SJCRH30 (cell line): ENCODE results near the gene DHRS1. TPM values are rescaled to one million over a fixed set of nuclear protein-coding genes. Genes with fewer than 3 reads are reported as not detected.

ENCODE experiments used
- DNase-seq, 2 experiments: peaks; one replicate each; pipeline ENCODE4 v3.0.0-alpha.2; 2015 to 2020
- H3K27ac ChIP-seq: fragments of 250-450 bp; sonication (Bioruptor Pico); 2 replicates; pipeline ENCODE4 v1.5.1; 2020; ENCODE audit warnings: mild to moderate bottlenecking, moderate library complexity
- H3K27me3 ChIP-seq: fragments of 250-450 bp; sonication (Bioruptor Pico); 2 replicates; pipeline ENCODE4 v1.5.1; 2020; ENCODE audit warnings: mild to moderate bottlenecking, moderate library complexity
- H3K36me3 ChIP-seq: fragments of 250-450 bp; sonication (Bioruptor Pico); 2 replicates; pipeline ENCODE4 v1.5.1; 2020; ENCODE audit warnings: mild to moderate bottlenecking, moderate library complexity
- H3K4me1 ChIP-seq: fragments of 250-450 bp; sonication (Bioruptor Pico); 2 replicates; pipeline ENCODE4 v1.5.1; 2020; ENCODE audit warnings: mild to moderate bottlenecking, moderate library complexity
- H3K4me3 ChIP-seq: fragments of 250-450 bp; sonication (Bioruptor Pico); 2 replicates; pipeline ENCODE4 v1.5.1; 2020; ENCODE audit warnings: mild to moderate bottlenecking, moderate library complexity
- H3K9me3 ChIP-seq: fragments of 250-450 bp; sonication (Bioruptor Pico); replicated peaks from 2 replicates; pipeline ENCODE4 v1.5.1; 2020; ENCODE audit warnings: mild to moderate bottlenecking, moderate library complexity
- total RNA-seq: library from RNA; depleted of rRNA; stranded (reverse); fragments of >200 nt; shearing (Covaris generic); gene quantifications from 2 replicates; pipeline ENCODE4 v1.2.3, GENCODE V29; 2014

DHRS1 gene
- total RNA-seq, 1 experiment from 2014 or later: 9.5 TPM

- no peaks in the 10 kb centered on the region for H3K27me3 ChIP-seq
- no peak overlapping the region for H3K27ac ChIP-seq
- H3K4me1 ChIP-seq: no peaks in the 10 kb centered on the region
- no peaks in the 10 kb centered on the region for H3K9me3 ChIP-seq
- H3K4me3 ChIP-seq: no peak overlapping the region
- DNase-seq: no peak
- H3K36me3 ChIP-seq: no peaks in the 10 kb centered on the region
These were observed 12.6 kb downstream of the DHRS1 start for GRCh38 chr14:24286996-24287395.

- no peaks in the 10 kb centered on the region for H3K36me3 ChIP-seq
- H3K27ac ChIP-seq: no peak overlapping the region
- H3K4me1 ChIP-seq: no peaks in the 10 kb centered on the region
- no peak overlapping the region for H3K4me3 ChIP-seq
- no peaks in the 10 kb centered on the region for H3K27me3 ChIP-seq
- no peaks in the 10 kb centered on the region for H3K9me3 ChIP-seq
- no peak for DNase-seq
These were observed 14.2 kb downstream of the DHRS1 start for GRCh38 chr14:24285351-24285750.

GRCh38 chr14:24284501-24285035 lies 15.0 kb downstream of the DHRS1 start:
- DNase-seq: no peak
- Histone ChIP-seq H3K36me3 (no peaks in the 10 kb centered on the region), H3K4me1 (no peaks in the 10 kb centered on the region), H3K4me3 (no peak overlapping the region), H3K9me3 (no peaks in the 10 kb centered on the region), H3K27me3 (no peaks in the 10 kb centered on the region), H3K27ac (no peak overlapping the region)

- Histone ChIP-seq H3K27ac (no peak overlapping the region), H3K4me1 (no peaks in the 10 kb centered on the region), H3K27me3 (no peaks in the 10 kb centered on the region), H3K4me3 (no peak overlapping the region), H3K36me3 (no peaks in the 10 kb centered on the region), H3K9me3 (no peaks in the 10 kb centered on the region)
- no peak for DNase-seq
These were observed 15.7 kb downstream of the DHRS1 start for GRCh38 chr14:24283796-24284460.

- Histone ChIP-seq H3K27me3 (no peaks in the 10 kb centered on the region), H3K36me3 (no peaks in the 10 kb centered on the region), H3K4me1 (no peaks in the 10 kb centered on the region), H3K4me3 (no peak overlapping the region), H3K27ac (no peak overlapping the region), H3K9me3 (no peaks in the 10 kb centered on the region)
- DNase-seq: no peak
These were observed 16.8 kb downstream of the DHRS1 start for GRCh38 chr14:24282736-24283135.

GRCh38 chr14:24281636-24282035 lies 17.9 kb downstream of the DHRS1 start:
- no peaks in the 10 kb centered on the region for H3K27me3 ChIP-seq
- H3K36me3 ChIP-seq: no peaks in the 10 kb centered on the region
- H3K27ac ChIP-seq: no peak overlapping the region
- no peaks in the 10 kb centered on the region for H3K4me1 ChIP-seq
- H3K4me3 ChIP-seq: no peak overlapping the region
- DNase-seq: no peak
- no peaks in the 10 kb centered on the region for H3K9me3 ChIP-seq

GRCh38 chr14:24280797-24281460 lies 18.7 kb downstream of the DHRS1 start:
- Histone ChIP-seq H3K27me3 (no peaks in the 10 kb centered on the region), H3K4me1 (no peaks in the 10 kb centered on the region), H3K9me3 (no peaks in the 10 kb centered on the region), H3K36me3 (no peaks in the 10 kb centered on the region), H3K27ac (no peak overlapping the region), H3K4me3 (no peak overlapping the region)
- no peak for DNase-seq

- no peak overlapping the region for H3K4me3 ChIP-seq
- DNase-seq: no peak
- no peaks in the 10 kb centered on the region for H3K27me3 ChIP-seq
- no peaks in the 10 kb centered on the region for H3K4me1 ChIP-seq
- H3K9me3 ChIP-seq: no peaks in the 10 kb centered on the region
- H3K27ac ChIP-seq: no peak overlapping the region
- H3K36me3 ChIP-seq: no peaks in the 10 kb centered on the region
These were observed 20.0 kb downstream of the DHRS1 start for GRCh38 chr14:24279301-24280186.

- no peak for DNase-seq
- no peaks in the 10 kb centered on the region for H3K9me3 ChIP-seq
- no peaks in the 10 kb centered on the region for H3K4me1 ChIP-seq
- no peak overlapping the region for H3K4me3 ChIP-seq
- H3K27me3 ChIP-seq: no peaks in the 10 kb centered on the region
- no peaks in the 10 kb centered on the region for H3K36me3 ChIP-seq
- no peak overlapping the region for H3K27ac ChIP-seq
These were observed 21.2 kb downstream of the DHRS1 start for GRCh38 chr14:24278424-24278823.

- Histone ChIP-seq H3K27ac (no peak overlapping the region), H3K9me3 (no peaks in the 10 kb centered on the region), H3K36me3 (no peaks in the 10 kb centered on the region), H3K27me3 (no peaks in the 10 kb centered on the region), H3K4me1 (no peaks in the 10 kb centered on the region), H3K4me3 (no peak overlapping the region)
- no peak for DNase-seq
These were observed 21.8 kb downstream of the DHRS1 start for GRCh38 chr14:24277606-24278321.

- Histone ChIP-seq H3K27ac (no peak overlapping the region), H3K27me3 (no peaks in the 10 kb centered on the region), H3K4me3 (no peak overlapping the region), H3K9me3 (no peaks in the 10 kb centered on the region), H3K4me1 (no peaks in the 10 kb centered on the region), H3K36me3 (no peaks in the 10 kb centered on the region)
- no peak for DNase-seq
These were observed 22.5 kb downstream of the DHRS1 start for GRCh38 chr14:24277071-24277470.

- H3K36me3 ChIP-seq: no peaks in the 10 kb centered on the region
- H3K4me1 ChIP-seq: no peaks in the 10 kb centered on the region
- DNase-seq: no peak
- H3K4me3 ChIP-seq: no peak overlapping the region
- no peaks in the 10 kb centered on the region for H3K27me3 ChIP-seq
- H3K9me3 ChIP-seq: no peaks in the 10 kb centered on the region
- H3K27ac ChIP-seq: no peak overlapping the region
These were observed 25.5 kb downstream of the DHRS1 start for GRCh38 chr14:24274101-24274543.

- H3K4me3 ChIP-seq: no peak overlapping the region
- H3K4me1 ChIP-seq: no peaks in the 10 kb centered on the region
- H3K27me3 ChIP-seq: no peaks in the 10 kb centered on the region
- DNase-seq: no peak
- H3K9me3 ChIP-seq: no peaks in the 10 kb centered on the region
- no peaks in the 10 kb centered on the region for H3K36me3 ChIP-seq
- no peak overlapping the region for H3K27ac ChIP-seq
These were observed 26.1 kb downstream of the DHRS1 start for GRCh38 chr14:24273422-24273998.

- Histone ChIP-seq H3K27ac (no peak overlapping the region), H3K36me3 (no peaks in the 10 kb centered on the region), H3K4me1 (no peaks in the 10 kb centered on the region), H3K27me3 (no peaks in the 10 kb centered on the region), H3K9me3 (no peaks in the 10 kb centered on the region), H3K4me3 (no peak overlapping the region)
- DNase-seq: no peak
These were observed 27.1 kb downstream of the DHRS1 start for GRCh38 chr14:24272467-24272866.
